OCI-LY1 (cell line): Measurements from ENCODE around the gene INPPL1.

ENCODE experiments used
- H2AFZ ChIP-seq: fragments of 200-600 bp; sonication (generic), shearing (Covaris generic); 2 replicates; pipeline ENCODE4 v1.6.0; 2014; ENCODE audit warnings: antibody characterized with exemption, mild to moderate bottlenecking, low read length
- H3F3A ChIP-seq: fragments of 200-600 bp; sonication (generic), shearing (Covaris generic); 2 replicates; pipeline ENCODE4 v1.6.0; 2014; ENCODE audit warnings: mild to moderate bottlenecking, antibody characterized with exemption, low read length, moderate library complexity; ENCODE audit not compliant: insufficient read depth
- H3K27ac ChIP-seq: fragments of 200-600 bp; sonication (generic); 2 replicates; pipeline ENCODE4 v1.5.1; 2014; ENCODE audit warnings: low read length, mixed run types, mild to moderate bottlenecking, low read depth; ENCODE audit not compliant: poor library complexity, severe bottlenecking
- H3K27me3 ChIP-seq: fragments of 200-600 bp; sonication (generic); 2 replicates; pipeline ENCODE4 v1.6.0; 2014; ENCODE audit warnings: antibody characterized with exemption, mild to moderate bottlenecking, low read length, moderate library complexity; ENCODE audit not compliant: insufficient read depth
- H3K36me3 ChIP-seq: fragments of 200-600 bp; sonication (generic); 2 replicates; pipeline ENCODE4 v1.6.1; 2014; ENCODE audit warnings: mild to moderate bottlenecking, antibody characterized with exemption, low read length, moderate library complexity, mixed read lengths; ENCODE audit not compliant: insufficient read depth
- H3K4me1 ChIP-seq: fragments of 200-600 bp; sonication (generic); 2 replicates; pipeline ENCODE4 v1.5.1; 2014; ENCODE audit warnings: mild to moderate bottlenecking, low read length, moderate library complexity; ENCODE audit not compliant: insufficient read depth, severe bottlenecking
- H3K4me2 ChIP-seq: fragments of 200-600 bp; sonication (generic), shearing (Covaris generic); 2 replicates; pipeline ENCODE4 v1.6.1; 2014; ENCODE audit warnings: low read length
- H3K4me3 ChIP-seq: fragments of 200-600 bp; sonication (generic); 2 replicates; pipeline ENCODE4 v1.5.1; 2014; ENCODE audit warnings: low read length, low read depth, mild to moderate bottlenecking, mixed read lengths; ENCODE audit not compliant: poor library complexity, severe bottlenecking
- H3K79me2 ChIP-seq: fragments of 200-600 bp; shearing (Covaris generic); 2 replicates; pipeline ENCODE4 v1.6.1; 2016; ENCODE audit warnings: mixed run types, low read length, mixed read lengths; ENCODE audit not compliant: insufficient read depth
- H3K9ac ChIP-seq: fragments of 200-600 bp; sonication (generic), shearing (Covaris generic); 2 replicates; pipeline ENCODE4 v1.6.1; 2014; ENCODE audit warnings: mild to moderate bottlenecking, low read length, mixed read lengths
- H3K9me2 ChIP-seq: fragments of 200-600 bp; sonication (generic), shearing (Covaris generic); 2 replicates; pipeline ENCODE4 v1.6.1; 2014; ENCODE audit warnings: low read depth, mild to moderate bottlenecking, low read length, mixed read lengths
- H3K9me3 ChIP-seq: fragments of 200-600 bp; shearing (Covaris generic); 2 replicates; pipeline ENCODE4 v1.6.1; 2014; ENCODE audit warnings: low read length, mixed read lengths
- H4K20me1 ChIP-seq: fragments of 200-600 bp; sonication (generic), shearing (Covaris generic); 2 replicates; pipeline ENCODE4 v1.6.0; 2016; ENCODE audit warnings: mild to moderate bottlenecking, low read length; ENCODE audit not compliant: insufficient read depth
- CTCF ChIP-seq: fragments of 200-600 bp; sonication (generic), shearing (Covaris generic); IDR thresholded peaks from 2 replicates; pipeline ENCODE4 v1.5.1; 2017; ENCODE audit warnings: mild to moderate bottlenecking, antibody characterized with exemption, low read length, moderate library complexity, mixed read lengths
- EZH2 ChIP-seq: fragments of 200-600 bp; sonication (generic), shearing (Covaris generic); IDR thresholded peaks from 2 replicates; pipeline ENCODE4 v1.8.0; 2017; ENCODE audit warnings: borderline replicate concordance, mixed run types, mild to moderate bottlenecking, antibody characterized with exemption, low read length, moderate library complexity, mixed read lengths

INPPL1 gene

GRCh38 chr11:72243173-72244059 is 18.8 kb downstream of the INPPL1 start:
- H3K4me3 ChIP-seq, result no peak overlapping the region
- no peak overlapping the region for H3K4me2 ChIP-seq
- H3K27me3 ChIP-seq, result no peaks in the 10 kb centered on the region
- H3K9ac ChIP-seq, result no peak overlapping the region
- no peaks in the 10 kb centered on the region for H3K4me1 ChIP-seq
- H4K20me1 ChIP-seq, result no peaks in the 10 kb centered on the region
- no peak for TF ChIP-seq EZH2
- TF ChIP-seq CTCF, result no peak
- H3F3A ChIP-seq, result no peaks in the 10 kb centered on the region
- no peaks in the 10 kb centered on the region for H3K9me2 ChIP-seq
- H2AFZ ChIP-seq, result no peak overlapping the region
- peaks cover 5% of the 10 kb centered on the region for H3K36me3 ChIP-seq
- no peaks in the 10 kb centered on the region for H3K9me3 ChIP-seq
- H3K27ac ChIP-seq, result no peak overlapping the region
- no peaks in the 10 kb centered on the region for H3K79me2 ChIP-seq

GRCh38 chr11:72244060-72244360 is 19.4 kb downstream of the INPPL1 start, which contains the start of gene PHOX2A:
Gene PHOX2A, minus strand, starts transcription at chr11:72244176. Its CDS starts 172 bp downstream, at chr11:72244004.
- Histone ChIP-seq H3K27ac (no peak within 1 kb of the TSS), H2AFZ (no peak within 1 kb of the TSS), H3K36me3 (no peaks in the 10 kb centered on the region), H3K4me2 (no peak within 1 kb of the TSS), H3K9me2 (no peaks in the 10 kb centered on the region), H3K9ac (no peak within 1 kb of the TSS), H3K4me3 (no peak within 1 kb of the TSS), H3F3A (no peaks in the 10 kb centered on the region), H3K4me1 (no peaks in the 10 kb centered on the region), H4K20me1 (no peaks in the 10 kb centered on the region), H3K9me3 (no peaks in the 10 kb centered on the region), H3K79me2 (no peaks in the 10 kb centered on the region), H3K27me3 (no peaks in the 10 kb centered on the region)
- TF ChIP-seq CTCF (no peak), EZH2 (no peak)

- no peaks in the 10 kb centered on the region for H3F3A ChIP-seq
These were observed 20.0 kb downstream of the INPPL1 start for GRCh38 chr11:72244361-72245262.

More at GRCh38 chr11:72244361-72245262, 20.0 kb downstream of the INPPL1 start:
- TF ChIP-seq CTCF (no peak), EZH2 (no peak)
- no peaks in the 10 kb centered on the region for H3K9me2 ChIP-seq
- H3K4me3 ChIP-seq, result no peak overlapping the region
- H3K4me2 ChIP-seq, result no peak overlapping the region
- H3K9me3 ChIP-seq, result no peaks in the 10 kb centered on the region
- H3K27me3 ChIP-seq, result no peaks in the 10 kb centered on the region
- H3K27ac ChIP-seq, result no peak overlapping the region
- H2AFZ ChIP-seq, result no peak overlapping the region
- H3K9ac ChIP-seq, result no peak overlapping the region
- H4K20me1 ChIP-seq, result no peaks in the 10 kb centered on the region
- H3K36me3 ChIP-seq, result no peaks in the 10 kb centered on the region
- H3K4me1 ChIP-seq, result no peaks in the 10 kb centered on the region
- H3K79me2 ChIP-seq, result no peaks in the 10 kb centered on the region
